PC-9 (cell line): ENCODE data around the gene CLDN4. TPM values are rescaled to one million over a fixed set of nuclear protein-coding genes. Genes with fewer than 3 reads are reported as not detected.

Experiments
- BruUV-seq: library from RNA; stranded (reverse); fragments of 400-500 nt; replicated peaks from 2 replicates; lab custom pipeline; 2021; lab: Mats Ljungman, UMichigan
- CTCF ChIA-PET: fragments of 300-600 bp; sonication (Branson Sonifier 250); formaldehyde crosslinking; loops from one replicate; lab custom pipeline; 2022; ENCODE audit warnings: antibody characterized with exemption; lab: Charles Lee
- POLR2A ChIA-PET: fragments of 300-600 bp; sonication (Branson Sonifier 250); formaldehyde crosslinking; loops from one replicate; lab custom pipeline; 2022; ENCODE audit warnings: antibody characterized with exemption; ENCODE audit not compliant: unreplicated experiment; lab: Charles Lee
- DNase-seq, 2 experiments: peaks; one replicate each; pipeline versions ENCODE4 v3.0.0 to v3.0.0-alpha.2; 2015 to 2022; ENCODE audit warnings: mixed read lengths in 1 of 2
- H2AFZ ChIP-seq: fragments of 200-600 bp; sonication (generic); 2 replicates; pipeline ENCODE4 v1.8.1; 2017; ENCODE audit warnings: antibody characterized with exemption
- H3F3A ChIP-seq: fragments of 200-600 bp; sonication (generic); 2 replicates; pipeline ENCODE4 v1.8.1; 2017; ENCODE audit warnings: antibody characterized with exemption, mild to moderate bottlenecking, low read depth; ENCODE audit not compliant: insufficient read depth
- H3K27ac ChIP-seq: fragments of 200-600 bp; sonication (generic); 2 replicates; pipeline ENCODE4 v1.6.1; 2016; ENCODE audit warnings: mixed run types
- H3K27me3 ChIP-seq: fragments of 200-600 bp; sonication (generic); 2 replicates; pipeline ENCODE4 v1.6.1; 2016; ENCODE audit warnings: low read depth, mixed run types; ENCODE audit not compliant: insufficient read depth
- H3K36me3 ChIP-seq: fragments of 200-600 bp; sonication (generic); 2 replicates; pipeline ENCODE4 v1.6.1; 2016; ENCODE audit warnings: low read depth, mixed run types
- H3K4me1 ChIP-seq: fragments of 200-600 bp; sonication (generic); replicated peaks from 2 replicates; pipeline ENCODE4 v1.6.1; 2016; ENCODE audit warnings: mixed run types; ENCODE audit not compliant: insufficient read depth
- H3K4me2 ChIP-seq: fragments of 200-600 bp; sonication (generic); 2 replicates; pipeline ENCODE4 v1.6.1; 2017; ENCODE audit warnings: mixed run types
- H3K4me3 ChIP-seq: fragments of 200-600 bp; sonication (generic); 2 replicates; pipeline ENCODE4 v1.6.1; 2016; ENCODE audit warnings: mixed run types
- H3K79me2 ChIP-seq: fragments of 200-600 bp; sonication (generic); 2 replicates; pipeline ENCODE4 v1.6.1; 2017; ENCODE audit warnings: low read depth, mixed run types
- H3K9me2 ChIP-seq: fragments of 200-600 bp; sonication (generic); 2 replicates; pipeline ENCODE4 v1.8.1; 2017; ENCODE audit warnings: mild to moderate bottlenecking; ENCODE audit not compliant: insufficient read depth
- H3K9me3 ChIP-seq: fragments of 200-600 bp; sonication (generic); 2 replicates; pipeline ENCODE4 v1.8.1; 2016; ENCODE audit warnings: low read depth; ENCODE audit not compliant: insufficient read depth
- H4K20me1 ChIP-seq: fragments of 200-600 bp; sonication (generic); 2 replicates; pipeline ENCODE4 v1.8.1; 2017; ENCODE audit not compliant: insufficient read depth
- EZH2 ChIP-seq: fragments of 200-600 bp; sonication (generic); IDR thresholded peaks from 2 replicates; pipeline ENCODE4 v1.8.0; 2017; ENCODE audit warnings: antibody characterized with exemption, low read depth
- intact Hi-C: fragments of 100-400 bp; cut with micrococcal nuclease; formaldehyde crosslinking; loops from one replicate; pipeline ENCODE4 v1.10.0; 2022; ENCODE audit not compliant: unreplicated experiment
- total RNA-seq: library from RNA; stranded (reverse); gene quantifications from 2 replicates; pipeline ENCODE4 v1.2.3, GENCODE V29; 2021
- TF ChIP-seq, protein P1 (sequence below): fragments of 200-600 bp; sonication (generic); conservative IDR thresholded peaks from 2 replicates; pipeline ENCODE4 v1.6.1; 2017; ENCODE audit warnings: mixed run types, antibody characterized with exemption, mild to moderate bottlenecking, moderate library complexity

Gene CLDN4
- total RNA-seq, 1 experiment from 2014 or later, result 498 TPM

DNA sequence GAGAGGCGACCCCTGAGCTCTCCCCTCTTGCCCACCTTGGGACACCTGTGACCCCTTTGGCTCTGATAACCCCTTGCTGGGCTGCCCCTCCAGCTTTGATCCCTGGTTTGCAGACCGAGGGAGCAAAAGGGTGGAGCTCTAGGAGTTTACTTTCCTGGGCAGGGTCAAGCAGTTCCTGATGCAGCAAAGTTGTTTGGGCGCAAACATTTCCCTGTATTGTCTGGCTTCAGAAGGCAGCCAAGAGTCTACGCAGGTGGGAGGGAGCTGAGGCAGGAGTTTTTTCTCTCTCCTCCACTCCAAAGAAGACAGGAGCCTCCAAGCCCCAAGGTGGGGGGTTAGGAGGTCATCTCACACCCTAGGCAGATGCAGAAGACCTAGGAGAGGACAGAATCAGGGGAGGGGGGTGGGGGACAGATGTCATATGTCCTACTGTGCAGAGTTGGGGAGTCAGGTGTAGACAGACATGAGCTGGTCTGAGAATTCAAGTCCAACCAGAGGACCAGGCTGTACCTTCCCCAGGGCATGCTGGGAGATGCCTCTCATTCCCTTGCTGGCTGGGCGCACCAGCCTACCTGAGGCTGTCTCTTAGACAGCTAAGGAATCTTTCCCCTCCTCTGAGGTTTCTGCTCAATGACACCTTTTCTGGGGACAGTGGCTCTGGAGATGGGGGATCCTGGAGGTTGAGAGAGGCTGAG, 50.7 kb downstream of the CLDN4 start:
- DNase-seq, result no peak
- H3K27me3 ChIP-seq, result no peaks in the 10 kb centered on the region
- H3K36me3 ChIP-seq, result no peaks in the 10 kb centered on the region
- ChIA-PET CTCF (interaction anchor here (0.6 to 1.4 kb wide), 2 partner anchors 148 to 519 kb away, joined by 3 to 8 read pairs; no protein-coding TSS in a partner anchor), POLR2A (interaction anchor here (0.6 kb wide), 1 partner anchor 48 kb away, joined by 3 read pairs; no protein-coding TSS in a partner anchor)
- TF ChIP-seq, protein P1, sequence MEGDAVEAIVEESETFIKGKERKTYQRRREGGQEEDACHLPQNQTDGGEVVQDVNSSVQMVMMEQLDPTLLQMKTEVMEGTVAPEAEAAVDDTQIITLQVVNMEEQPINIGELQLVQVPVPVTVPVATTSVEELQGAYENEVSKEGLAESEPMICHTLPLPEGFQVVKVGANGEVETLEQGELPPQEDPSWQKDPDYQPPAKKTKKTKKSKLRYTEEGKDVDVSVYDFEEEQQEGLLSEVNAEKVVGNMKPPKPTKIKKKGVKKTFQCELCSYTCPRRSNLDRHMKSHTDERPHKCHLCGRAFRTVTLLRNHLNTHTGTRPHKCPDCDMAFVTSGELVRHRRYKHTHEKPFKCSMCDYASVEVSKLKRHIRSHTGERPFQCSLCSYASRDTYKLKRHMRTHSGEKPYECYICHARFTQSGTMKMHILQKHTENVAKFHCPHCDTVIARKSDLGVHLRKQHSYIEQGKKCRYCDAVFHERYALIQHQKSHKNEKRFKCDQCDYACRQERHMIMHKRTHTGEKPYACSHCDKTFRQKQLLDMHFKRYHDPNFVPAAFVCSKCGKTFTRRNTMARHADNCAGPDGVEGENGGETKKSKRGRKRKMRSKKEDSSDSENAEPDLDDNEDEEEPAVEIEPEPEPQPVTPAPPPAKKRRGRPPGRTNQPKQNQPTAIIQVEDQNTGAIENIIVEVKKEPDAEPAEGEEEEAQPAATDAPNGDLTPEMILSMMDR, result no peak
- no peak for TF ChIP-seq EZH2
- H3K4me3 ChIP-seq, result no peak overlapping the region
- H3K79me2 ChIP-seq, result no peaks in the 10 kb centered on the region
- H3K4me1 ChIP-seq, result peaks cover 27% of the 10 kb centered on the region
- H3F3A ChIP-seq, result peaks cover 9% of the 10 kb centered on the region; the same call in 1 of the 2 replicates
- no peaks in the 10 kb centered on the region for H3K9me3 ChIP-seq
- intact Hi-C loops, result no loop called here
- H3K9me2 ChIP-seq, result no peaks in the 10 kb centered on the region
- no TSS peak for BruUV-seq
- no peak overlapping the region for H3K27ac ChIP-seq
- H4K20me1 ChIP-seq, result no peaks in the 10 kb centered on the region
- H2AFZ ChIP-seq, result no peak overlapping the region
- peak overlapping the region; percentile 59; the same call in 1 of the 2 replicates for H3K4me2 ChIP-seq

DNA sequence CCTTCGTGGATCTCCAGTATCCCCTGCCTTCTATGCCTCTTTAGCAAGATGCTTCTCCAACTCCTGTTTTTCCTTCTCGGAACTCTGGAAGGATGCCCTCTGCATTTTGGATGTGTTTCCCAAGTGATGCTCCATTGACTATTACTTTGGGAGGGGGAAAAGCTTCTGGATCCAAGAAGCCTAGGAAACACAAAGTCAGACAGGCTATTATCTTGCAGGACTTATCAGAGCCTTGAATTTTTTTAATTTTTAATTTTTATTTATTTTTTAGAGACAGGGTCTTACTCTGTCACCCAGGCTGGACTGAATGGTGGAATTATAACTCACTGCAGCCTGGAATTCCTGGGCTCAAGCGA, 51.2 kb downstream of the CLDN4 start:
- CTCF ChIA-PET, result interaction anchor here (0.6 kb wide), 1 partner anchor 519 kb away, joined by 8 read pairs; no protein-coding TSS in a partner anchor
- no peak for TF ChIP-seq EZH2
- TF ChIP-seq, protein P1, result no peak
- intact Hi-C loops, result no loop called here

More for the DNA sequence above, 51.2 kb downstream of the CLDN4 start:
- Histone ChIP-seq H3K9me3 (no peaks in the 10 kb centered on the region), H3K4me2 (no peak overlapping the region), H3K36me3 (no peaks in the 10 kb centered on the region), H3F3A (peaks cover 9% of the 10 kb centered on the region; the same call in 1 of the 2 replicates), H3K79me2 (no peaks in the 10 kb centered on the region), H3K27ac (no peak overlapping the region), H4K20me1 (no peaks in the 10 kb centered on the region), H2AFZ (no peak overlapping the region), H3K4me3 (no peak overlapping the region), H3K27me3 (no peaks in the 10 kb centered on the region), H3K9me2 (no peaks in the 10 kb centered on the region), H3K4me1 (peaks cover 27% of the 10 kb centered on the region)
- no TSS peak for BruUV-seq
- POLR2A ChIA-PET, result no interaction called here
- no peak for DNase-seq

Other genes with a start within 250 kb of the CLDN4 start
- 24.9 and 32.0 TPM in 2 replicates for gene MLXIPL, start 206.5 kb upstream of the CLDN4 start, total RNA-seq
- 8.3 and 12.4 TPM in 2 replicates for gene VPS37D, start 163.2 kb upstream of the CLDN4 start, total RNA-seq
- gene DNAJC30, start 147.5 kb upstream of the CLDN4 start, total RNA-seq, result 8.0 and 9.5 TPM in 2 replicates
- gene BUD23, start 147.4 kb upstream of the CLDN4 start, total RNA-seq, result 122 and 158 TPM in 2 replicates
- 39.1 and 40.5 TPM in 2 replicates for gene STX1A, start 111.3 kb upstream of the CLDN4 start, total RNA-seq
- 74.4 and 92.6 TPM in 2 replicates for gene ABHD11, start 92.2 kb upstream of the CLDN4 start, total RNA-seq
- 31.3 and 45.2 TPM in 2 replicates for gene CLDN3, start 60.7 kb upstream of the CLDN4 start, total RNA-seq
- gene METTL27, start 11.5 kb downstream of the CLDN4 start, total RNA-seq, result 23.2 and 34.7 TPM in 2 replicates
- 0.48 and 0.72 TPM in 2 replicates for gene TMEM270, start 30.2 kb downstream of the CLDN4 start, total RNA-seq
- 0.11 TPM in 1 of 2 replicates, not detected in the other for gene ELN, start 197.2 kb downstream of the CLDN4 start, total RNA-seq